GM12801 (cell line): ENCODE measurements around the gene NEUROG1.
A peak's percentile ranks its signal among the peaks of the same experiment; 100 is the strongest.

Source experiments
- TF ChIP-seq, protein P1 (sequence below): IDR thresholded peaks from one replicate; pipeline ENCODE4 v1.5.1; 2011; ENCODE audit warnings: control low read depth; ENCODE audit not compliant: insufficient read length; ENCODE audit errors: extremely low read depth

Gene NEUROG1

DNA sequence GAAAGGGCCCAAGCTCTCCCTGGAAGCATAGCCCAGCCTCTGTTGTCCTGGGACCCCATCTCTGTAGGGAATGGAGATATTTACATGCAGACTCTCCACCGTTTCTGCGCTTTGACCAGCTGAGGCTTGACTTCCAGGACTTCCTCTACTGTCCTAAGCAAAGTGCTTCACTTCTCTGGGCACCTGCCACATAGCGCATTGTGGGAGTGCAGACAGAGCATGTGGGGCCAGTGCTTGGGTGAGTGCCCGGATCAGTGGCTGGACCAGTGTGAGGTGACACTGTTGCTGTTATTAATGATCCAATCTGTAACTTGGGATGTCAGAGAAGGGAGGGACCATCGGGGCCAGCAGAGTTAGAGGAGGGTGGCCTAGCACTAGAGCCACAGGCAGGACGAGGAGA lies 32.5 kb upstream of the NEUROG1 start:
- TF ChIP-seq, protein P1, sequence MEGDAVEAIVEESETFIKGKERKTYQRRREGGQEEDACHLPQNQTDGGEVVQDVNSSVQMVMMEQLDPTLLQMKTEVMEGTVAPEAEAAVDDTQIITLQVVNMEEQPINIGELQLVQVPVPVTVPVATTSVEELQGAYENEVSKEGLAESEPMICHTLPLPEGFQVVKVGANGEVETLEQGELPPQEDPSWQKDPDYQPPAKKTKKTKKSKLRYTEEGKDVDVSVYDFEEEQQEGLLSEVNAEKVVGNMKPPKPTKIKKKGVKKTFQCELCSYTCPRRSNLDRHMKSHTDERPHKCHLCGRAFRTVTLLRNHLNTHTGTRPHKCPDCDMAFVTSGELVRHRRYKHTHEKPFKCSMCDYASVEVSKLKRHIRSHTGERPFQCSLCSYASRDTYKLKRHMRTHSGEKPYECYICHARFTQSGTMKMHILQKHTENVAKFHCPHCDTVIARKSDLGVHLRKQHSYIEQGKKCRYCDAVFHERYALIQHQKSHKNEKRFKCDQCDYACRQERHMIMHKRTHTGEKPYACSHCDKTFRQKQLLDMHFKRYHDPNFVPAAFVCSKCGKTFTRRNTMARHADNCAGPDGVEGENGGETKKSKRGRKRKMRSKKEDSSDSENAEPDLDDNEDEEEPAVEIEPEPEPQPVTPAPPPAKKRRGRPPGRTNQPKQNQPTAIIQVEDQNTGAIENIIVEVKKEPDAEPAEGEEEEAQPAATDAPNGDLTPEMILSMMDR = no peak

- TF ChIP-seq, protein P1 = no peak
Measured at GRCh38 chr5:135567661-135568060, 31.9 kb upstream of the NEUROG1 start.

DNA sequence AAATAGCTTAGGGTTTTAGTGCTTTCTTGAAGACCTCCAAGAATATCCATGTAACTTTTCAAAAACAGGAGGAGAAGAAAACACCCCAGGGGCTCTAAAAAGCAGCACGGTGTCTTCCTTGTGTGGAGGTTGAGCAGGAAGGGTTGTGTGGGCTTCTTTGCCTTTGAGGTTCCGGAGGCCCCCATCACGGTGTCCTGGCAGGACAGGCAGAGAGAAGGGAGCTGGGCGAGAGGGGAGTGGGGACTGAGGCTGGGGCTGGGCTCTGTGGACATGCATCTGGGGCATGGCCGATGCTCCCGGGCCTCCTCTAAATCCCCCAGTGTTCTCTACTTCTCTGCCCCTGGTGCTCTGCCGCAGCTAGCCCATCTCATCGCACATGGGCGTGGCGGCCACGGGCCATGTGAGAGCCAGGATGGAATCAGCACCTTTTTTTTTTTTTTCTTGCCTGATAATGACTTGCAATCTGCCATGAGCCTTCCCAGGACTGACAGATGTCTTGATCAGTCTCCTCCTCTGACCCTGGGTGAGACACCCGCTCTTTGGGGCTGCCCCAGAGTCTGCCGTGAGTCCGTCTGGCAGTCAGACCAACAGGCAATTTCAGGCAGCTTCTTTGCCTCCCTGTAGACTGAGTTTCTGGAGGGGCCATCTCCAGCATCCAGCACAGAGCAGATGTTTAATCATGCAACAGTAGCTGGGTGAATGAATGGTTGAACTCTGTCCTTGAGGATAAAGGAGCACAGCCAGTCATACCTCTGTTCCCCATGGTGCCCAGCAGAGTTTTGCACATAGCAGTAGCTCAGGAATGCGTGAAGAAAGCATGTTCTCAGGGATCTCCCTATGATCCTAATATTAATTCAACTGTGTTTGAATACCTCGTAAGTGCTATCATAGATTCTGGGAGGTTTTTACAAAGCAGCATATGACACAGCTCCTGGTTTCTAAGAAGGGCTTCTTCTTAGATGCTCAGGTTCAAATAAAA lies 30.9 kb upstream of the NEUROG1 start:
- TF ChIP-seq, protein P1 = no peak

- TF ChIP-seq, protein P1 = peak; percentile 14
Measured at GRCh38 chr5:135565725-135566421, 30.1 kb upstream of the NEUROG1 start.

GRCh38 chr5:135565266-135565665 lies 29.5 kb upstream of the NEUROG1 start:
- TF ChIP-seq, protein P1 = no peak

DNA sequence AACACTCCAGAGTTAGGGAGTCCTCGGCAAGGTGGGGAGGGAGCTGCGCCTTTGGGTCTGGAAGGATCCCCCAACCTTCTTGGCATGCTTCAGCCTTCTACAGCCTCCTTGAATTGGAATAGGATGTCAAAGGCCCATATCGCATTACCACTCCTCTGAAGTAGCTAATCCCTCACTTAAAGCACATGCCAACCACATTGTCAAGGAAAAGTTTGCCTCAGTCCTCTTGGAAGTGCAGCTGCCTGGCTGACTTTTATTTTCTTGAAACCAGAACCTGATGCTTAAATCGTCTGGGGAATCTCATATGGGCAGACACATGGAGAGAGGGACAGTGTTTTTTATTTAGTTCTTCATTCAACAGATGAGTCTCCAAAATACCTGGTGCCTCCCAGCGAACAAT lies 28.6 kb upstream of the NEUROG1 start:
- TF ChIP-seq, protein P1 = no peak

DNA sequence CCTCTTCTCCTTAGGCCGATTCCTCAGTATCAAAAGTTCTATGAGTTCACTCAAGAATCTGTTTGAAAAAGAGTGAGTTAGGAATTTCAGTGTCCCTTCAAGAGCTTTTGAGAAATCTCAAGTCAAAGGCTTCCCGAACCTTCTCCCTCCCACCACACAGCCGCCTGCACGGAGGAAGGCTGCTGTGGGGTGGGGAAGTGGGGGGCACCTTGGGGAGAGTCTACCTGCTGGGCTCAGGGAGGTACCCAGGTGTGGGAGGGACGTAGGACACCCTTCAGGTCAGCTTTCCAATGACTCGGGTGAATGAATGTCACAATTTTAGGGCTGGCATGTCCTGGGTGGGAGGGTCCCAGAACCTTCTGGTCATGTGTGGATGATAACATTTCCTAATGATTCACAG lies 25.5 kb upstream of the NEUROG1 start:
- TF ChIP-seq, protein P1 = no peak
